GM23338 (cell line): Measurements from ENCODE around the gene TFCP2. TPM values are rescaled to one million over a fixed set of nuclear protein-coding genes. Genes with fewer than 3 reads are reported as not detected.

Experiments
- ATAC-seq: fragments of 200-7000 bp; cut with Tn5 transposase; 3 replicates; pipeline ENCODE4 v1.9.1; 2020
- DNase-seq: peaks from one replicate; pipeline ENCODE4 v3.0.0-alpha.2; 2015; ENCODE audit warnings: low spot score
- H2AFZ ChIP-seq: fragments of 200-600 bp; sonication (generic); 2 replicates; pipeline ENCODE4 v1.8.0; 2016; ENCODE audit warnings: antibody characterized with exemption, mild to moderate bottlenecking, moderate library complexity
- H3F3A ChIP-seq: fragments of 200-600 bp; sonication (generic); replicated peaks from 2 replicates; pipeline ENCODE4 v1.8.0; 2017; ENCODE audit warnings: antibody characterized with exemption, mixed run types, low read depth
- H3K27ac ChIP-seq: fragments of 200-600 bp; sonication (generic); 2 replicates; pipeline ENCODE4 v1.6.1; 2016; ENCODE audit warnings: low read depth
- H3K27me3 ChIP-seq: fragments of 200-600 bp; sonication (generic); 2 replicates; pipeline ENCODE4 v1.8.0; 2016; ENCODE audit warnings: mild to moderate bottlenecking, mixed run types, moderate library complexity; ENCODE audit not compliant: insufficient read depth
- H3K36me3 ChIP-seq: fragments of 200-600 bp; sonication (generic); 2 replicates; pipeline ENCODE4 v1.8.0; 2016; ENCODE audit warnings: mild to moderate bottlenecking; ENCODE audit not compliant: insufficient read depth
- H3K4me1 ChIP-seq: fragments of 200-600 bp; sonication (generic); 2 replicates; pipeline ENCODE4 v1.8.0; 2016; ENCODE audit warnings: mild to moderate bottlenecking, moderate library complexity; ENCODE audit not compliant: insufficient read depth
- H3K4me2 ChIP-seq: fragments of 200-600 bp; sonication (generic); 2 replicates; pipeline ENCODE4 v1.7.1; 2017; ENCODE audit warnings: mixed run types
- H3K4me3 ChIP-seq: fragments of 200-600 bp; sonication (generic); 2 replicates; pipeline ENCODE4 v1.6.1; 2016; ENCODE audit warnings: mixed run types
- H3K79me2 ChIP-seq: fragments of 200-600 bp; sonication (generic); replicated peaks from 2 replicates; pipeline ENCODE4 v1.8.0; 2017; ENCODE audit warnings: mild to moderate bottlenecking; ENCODE audit not compliant: insufficient read depth
- H3K9me2 ChIP-seq: fragments of 200-600 bp; sonication (generic); 2 replicates; pipeline ENCODE4 v1.8.0; 2017; ENCODE audit not compliant: insufficient read depth
- H4K20me1 ChIP-seq: fragments of 200-600 bp; sonication (generic); replicated peaks from 2 replicates; pipeline ENCODE4 v1.8.0; 2017; ENCODE audit warnings: mild to moderate bottlenecking; ENCODE audit not compliant: insufficient read depth
- H3K27ac Mint-ChIP-seq: 2 replicates; pipeline ENCODE4 v1.8.0; 2020; ENCODE audit warnings: inconsistent platforms, mild to moderate bottlenecking, moderate library complexity, mixed read lengths
- H3K27me3 Mint-ChIP-seq: 3 replicates; pipeline ENCODE4 v1.8.0; 2022; ENCODE audit warnings: low read depth, mild to moderate bottlenecking, moderate library complexity, mixed read lengths, inconsistent platforms; ENCODE audit not compliant: insufficient read depth, poor library complexity
- H3K36me3 Mint-ChIP-seq: 3 replicates; pipeline ENCODE4 v1.8.0; 2021; ENCODE audit warnings: low read depth, mild to moderate bottlenecking, inconsistent platforms, moderate library complexity, mixed read lengths
- H3K4me1 Mint-ChIP-seq: 3 replicates; pipeline ENCODE4 v1.8.0; 2020; ENCODE audit warnings: mild to moderate bottlenecking, inconsistent platforms, mixed read lengths
- H3K4me3 Mint-ChIP-seq: 3 replicates; pipeline ENCODE4 v1.8.0; 2021; ENCODE audit warnings: moderate library complexity, mild to moderate bottlenecking, inconsistent platforms, mixed read lengths
- H3K9me3 Mint-ChIP-seq: 3 replicates; pipeline ENCODE4 v1.8.0; 2020; ENCODE audit warnings: moderate library complexity, mild to moderate bottlenecking, inconsistent platforms, mixed read lengths
- CREB1 ChIP-seq: fragments of 250-450 bp; sonication (Bioruptor Pico); IDR thresholded peaks from 2 replicates; pipeline ENCODE4 v1.5.0; 2020; ENCODE audit warnings: low read depth, mild to moderate bottlenecking, moderate library complexity
- EZH2 ChIP-seq: fragments of 200-600 bp; sonication (generic); IDR thresholded peaks from one replicate; pipeline ENCODE4 v1.8.0; 2017; ENCODE audit warnings: antibody characterized with exemption, mild to moderate bottlenecking, low read depth; ENCODE audit not compliant: unreplicated experiment
- EZH2phosphoT487 ChIP-seq: fragments of 200-600 bp; sonication (generic); IDR thresholded peaks from one replicate; pipeline ENCODE4 v1.8.1; 2018; ENCODE audit warnings: antibody characterized with exemption; ENCODE audit not compliant: unreplicated experiment
- JUNB ChIP-seq: IDR thresholded peaks from one replicate; pipeline ENCODE4 v1.6.1; 2016; ENCODE audit warnings: antibody characterized with exemption; ENCODE audit not compliant: unreplicated experiment
- NANOG ChIP-seq: IDR thresholded peaks from 2 replicates; pipeline ENCODE4 v1.6.1; 2016; ENCODE audit warnings: antibody characterized with exemption, borderline replicate concordance
- POLR2AphosphoS5 ChIP-seq: IDR thresholded peaks from 2 replicates; pipeline ENCODE4 v1.6.1; 2016; ENCODE audit warnings: antibody characterized with exemption, low read depth
- STAT1 ChIP-seq: IDR thresholded peaks from one replicate; pipeline ENCODE4 v1.6.1; 2016; ENCODE audit warnings: antibody characterized with exemption; ENCODE audit not compliant: unreplicated experiment
- ZNF114 ChIP-seq: fragments of 250-450 bp; sonication (Bioruptor Pico); IDR thresholded peaks from 2 replicates; pipeline ENCODE4 v1.5.0; 2020; ENCODE audit warnings: mild to moderate bottlenecking, moderate library complexity
- ZNF331 ChIP-seq: fragments of 250-450 bp; sonication (Bioruptor Pico); IDR thresholded peaks from 2 replicates; pipeline ENCODE4 v1.5.0; 2020; ENCODE audit warnings: low read depth, mild to moderate bottlenecking, moderate library complexity
- polyA plus RNA-seq: library from polyadenylated mRNA; unstranded; fragments of >200 nt; fragmentation: Nextera tagmentation; extraction: Ambion mirVana; gene quantifications from 2 replicates; pipeline ENCODE4 v1.2.1, GENCODE V29; 2016
- total RNA-seq: library from RNA; depleted of rRNA; stranded (reverse); fragments of >200 nt; shearing (Covaris generic); gene quantifications from 2 replicates; pipeline ENCODE4 v1.2.3, GENCODE V29; 2014
- TF ChIP-seq, protein P1 (sequence below): fragments of 250-450 bp; sonication (Bioruptor Pico); IDR thresholded peaks from 2 replicates; pipeline ENCODE4 v1.5.0; 2020; ENCODE audit warnings: mild to moderate bottlenecking, moderate library complexity
- TF ChIP-seq, protein P2 (sequence below): IDR thresholded peaks from one replicate; pipeline ENCODE4 v1.6.1; 2018; ENCODE audit warnings: antibody characterized with exemption; ENCODE audit not compliant: unreplicated experiment
- TF ChIP-seq, protein P3 (sequence below): IDR thresholded peaks from 2 replicates; pipeline ENCODE4 v1.6.1; 2016; ENCODE audit warnings: antibody characterized with exemption
- TF ChIP-seq, protein P4 (sequence below), 2 experiments: fragments of 200-600 bp in 1 of 2; sonication (generic) in 1 of 2; conservative IDR thresholded peaks; 2 replicates each; pipeline versions ENCODE4 v1.5.1 to v1.6.1; 2016 to 2017; ENCODE audit warnings: antibody characterized with exemption in 2 of 2, low read depth in 2 of 2, mild to moderate bottlenecking in 2 of 2, moderate library complexity in 1 of 2

TFCP2 gene
- total and polyA plus RNA-seq, 2 experiments from 2014 or later = 15.2 to 30.5 TPM

DNA sequence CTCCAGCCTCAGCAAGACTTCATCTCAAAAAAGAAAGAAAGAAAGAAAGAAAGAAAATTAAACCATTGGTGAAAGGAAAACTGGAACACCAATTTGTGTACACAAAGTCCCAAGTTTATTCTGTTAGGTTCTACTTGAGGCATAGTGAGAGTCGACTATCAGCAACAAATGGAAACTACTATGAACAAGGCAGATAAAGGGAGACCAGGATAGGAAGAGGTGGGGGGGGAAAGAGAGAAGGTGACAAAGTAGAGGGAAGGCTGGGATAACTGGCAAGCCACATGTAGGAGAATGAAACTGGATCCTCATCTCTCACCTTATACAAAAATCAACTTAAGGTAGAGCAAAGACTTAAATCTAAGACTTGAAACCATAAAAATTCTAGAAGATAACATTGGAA is 25.6 kb downstream of the TFCP2 start:
- peaks cover 11% of the 10 kb centered on the region for H3K4me1 Mint-ChIP-seq
- peaks cover 9% of the 10 kb centered on the region; the same call in 2 of the 3 replicates for H3K36me3 Mint-ChIP-seq
- H3K9me3 Mint-ChIP-seq = no peaks in the 10 kb centered on the region
- no peak for TF ChIP-seq ZNF114 (CRISPR knock-in tag)
- TF ChIP-seq, protein P1, sequence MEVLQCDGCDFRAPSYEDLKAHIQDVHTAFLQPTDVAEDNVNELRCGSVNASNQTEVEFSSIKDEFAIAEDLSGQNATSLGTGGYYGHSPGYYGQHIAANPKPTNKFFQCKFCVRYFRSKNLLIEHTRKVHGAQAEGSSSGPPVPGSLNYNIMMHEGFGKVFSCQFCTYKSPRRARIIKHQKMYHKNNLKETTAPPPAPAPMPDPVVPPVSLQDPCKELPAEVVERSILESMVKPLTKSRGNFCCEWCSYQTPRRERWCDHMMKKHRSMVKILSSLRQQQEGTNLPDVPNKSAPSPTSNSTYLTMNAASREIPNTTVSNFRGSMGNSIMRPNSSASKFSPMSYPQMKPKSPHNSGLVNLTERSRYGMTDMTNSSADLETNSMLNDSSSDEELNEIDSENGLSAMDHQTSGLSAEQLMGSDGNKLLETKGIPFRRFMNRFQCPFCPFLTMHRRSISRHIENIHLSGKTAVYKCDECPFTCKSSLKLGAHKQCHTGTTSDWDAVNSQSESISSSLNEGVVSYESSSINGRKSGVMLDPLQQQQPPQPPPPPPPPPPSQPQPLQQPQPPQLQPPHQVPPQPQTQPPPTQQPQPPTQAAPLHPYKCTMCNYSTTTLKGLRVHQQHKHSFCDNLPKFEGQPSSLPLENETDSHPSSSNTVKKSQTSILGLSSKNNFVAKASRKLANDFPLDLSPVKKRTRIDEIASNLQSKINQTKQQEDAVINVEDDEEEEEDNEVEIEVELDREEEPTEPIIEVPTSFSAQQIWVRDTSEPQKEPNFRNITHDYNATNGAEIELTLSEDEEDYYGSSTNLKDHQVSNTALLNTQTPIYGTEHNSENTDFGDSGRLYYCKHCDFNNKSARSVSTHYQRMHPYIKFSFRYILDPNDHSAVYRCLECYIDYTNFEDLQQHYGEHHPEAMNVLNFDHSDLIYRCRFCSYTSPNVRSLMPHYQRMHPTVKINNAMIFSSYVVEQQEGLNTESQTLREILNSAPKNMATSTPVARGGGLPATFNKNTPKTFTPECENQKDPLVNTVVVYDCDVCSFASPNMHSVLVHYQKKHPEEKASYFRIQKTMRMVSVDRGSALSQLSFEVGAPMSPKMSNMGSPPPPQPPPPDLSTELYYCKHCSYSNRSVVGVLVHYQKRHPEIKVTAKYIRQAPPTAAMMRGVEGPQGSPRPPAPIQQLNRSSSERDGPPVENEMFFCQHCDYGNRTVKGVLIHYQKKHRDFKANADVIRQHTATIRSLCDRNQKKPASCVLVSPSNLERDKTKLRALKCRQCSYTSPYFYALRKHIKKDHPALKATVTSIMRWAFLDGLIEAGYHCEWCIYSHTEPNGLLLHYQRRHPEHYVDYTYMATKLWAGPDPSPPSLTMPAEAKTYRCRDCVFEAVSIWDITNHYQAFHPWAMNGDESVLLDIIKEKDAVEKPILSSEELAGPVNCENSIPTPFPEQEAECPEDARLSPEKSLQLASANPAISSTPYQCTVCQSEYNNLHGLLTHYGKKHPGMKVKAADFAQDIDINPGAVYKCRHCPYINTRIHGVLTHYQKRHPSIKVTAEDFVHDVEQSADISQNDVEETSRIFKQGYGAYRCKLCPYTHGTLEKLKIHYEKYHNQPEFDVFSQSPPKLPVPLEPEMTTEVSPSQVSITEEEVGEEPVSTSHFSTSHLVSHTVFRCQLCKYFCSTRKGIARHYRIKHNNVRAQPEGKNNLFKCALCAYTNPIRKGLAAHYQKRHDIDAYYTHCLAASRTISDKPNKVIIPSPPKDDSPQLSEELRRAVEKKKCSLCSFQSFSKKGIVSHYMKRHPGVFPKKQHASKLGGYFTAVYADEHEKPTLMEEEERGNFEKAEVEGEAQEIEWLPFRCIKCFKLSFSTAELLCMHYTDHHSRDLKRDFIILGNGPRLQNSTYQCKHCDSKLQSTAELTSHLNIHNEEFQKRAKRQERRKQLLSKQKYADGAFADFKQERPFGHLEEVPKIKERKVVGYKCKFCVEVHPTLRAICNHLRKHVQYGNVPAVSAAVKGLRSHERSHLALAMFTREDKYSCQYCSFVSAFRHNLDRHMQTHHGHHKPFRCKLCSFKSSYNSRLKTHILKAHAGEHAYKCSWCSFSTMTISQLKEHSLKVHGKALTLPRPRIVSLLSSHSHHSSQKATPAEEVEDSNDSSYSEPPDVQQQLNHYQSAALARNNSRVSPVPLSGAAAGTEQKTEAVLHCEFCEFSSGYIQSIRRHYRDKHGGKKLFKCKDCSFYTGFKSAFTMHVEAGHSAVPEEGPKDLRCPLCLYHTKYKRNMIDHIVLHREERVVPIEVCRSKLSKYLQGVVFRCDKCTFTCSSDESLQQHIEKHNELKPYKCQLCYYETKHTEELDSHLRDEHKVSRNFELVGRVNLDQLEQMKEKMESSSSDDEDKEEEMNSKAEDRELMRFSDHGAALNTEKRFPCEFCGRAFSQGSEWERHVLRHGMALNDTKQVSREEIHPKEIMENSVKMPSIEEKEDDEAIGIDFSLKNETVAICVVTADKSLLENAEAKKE (CRISPR knock-in tag) = no peak
- TF ChIP-seq, protein P2, sequence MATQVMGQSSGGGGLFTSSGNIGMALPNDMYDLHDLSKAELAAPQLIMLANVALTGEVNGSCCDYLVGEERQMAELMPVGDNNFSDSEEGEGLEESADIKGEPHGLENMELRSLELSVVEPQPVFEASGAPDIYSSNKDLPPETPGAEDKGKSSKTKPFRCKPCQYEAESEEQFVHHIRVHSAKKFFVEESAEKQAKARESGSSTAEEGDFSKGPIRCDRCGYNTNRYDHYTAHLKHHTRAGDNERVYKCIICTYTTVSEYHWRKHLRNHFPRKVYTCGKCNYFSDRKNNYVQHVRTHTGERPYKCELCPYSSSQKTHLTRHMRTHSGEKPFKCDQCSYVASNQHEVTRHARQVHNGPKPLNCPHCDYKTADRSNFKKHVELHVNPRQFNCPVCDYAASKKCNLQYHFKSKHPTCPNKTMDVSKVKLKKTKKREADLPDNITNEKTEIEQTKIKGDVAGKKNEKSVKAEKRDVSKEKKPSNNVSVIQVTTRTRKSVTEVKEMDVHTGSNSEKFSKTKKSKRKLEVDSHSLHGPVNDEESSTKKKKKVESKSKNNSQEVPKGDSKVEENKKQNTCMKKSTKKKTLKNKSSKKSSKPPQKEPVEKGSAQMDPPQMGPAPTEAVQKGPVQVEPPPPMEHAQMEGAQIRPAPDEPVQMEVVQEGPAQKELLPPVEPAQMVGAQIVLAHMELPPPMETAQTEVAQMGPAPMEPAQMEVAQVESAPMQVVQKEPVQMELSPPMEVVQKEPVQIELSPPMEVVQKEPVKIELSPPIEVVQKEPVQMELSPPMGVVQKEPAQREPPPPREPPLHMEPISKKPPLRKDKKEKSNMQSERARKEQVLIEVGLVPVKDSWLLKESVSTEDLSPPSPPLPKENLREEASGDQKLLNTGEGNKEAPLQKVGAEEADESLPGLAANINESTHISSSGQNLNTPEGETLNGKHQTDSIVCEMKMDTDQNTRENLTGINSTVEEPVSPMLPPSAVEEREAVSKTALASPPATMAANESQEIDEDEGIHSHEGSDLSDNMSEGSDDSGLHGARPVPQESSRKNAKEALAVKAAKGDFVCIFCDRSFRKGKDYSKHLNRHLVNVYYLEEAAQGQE = no peak
- no peak for TF ChIP-seq STAT1
- no peak for TF ChIP-seq EZH2phosphoT487
- TF ChIP-seq JUNB = no peak
- no peak for TF ChIP-seq NANOG
- no peak for TF ChIP-seq EZH2
- TF ChIP-seq, protein P3, sequence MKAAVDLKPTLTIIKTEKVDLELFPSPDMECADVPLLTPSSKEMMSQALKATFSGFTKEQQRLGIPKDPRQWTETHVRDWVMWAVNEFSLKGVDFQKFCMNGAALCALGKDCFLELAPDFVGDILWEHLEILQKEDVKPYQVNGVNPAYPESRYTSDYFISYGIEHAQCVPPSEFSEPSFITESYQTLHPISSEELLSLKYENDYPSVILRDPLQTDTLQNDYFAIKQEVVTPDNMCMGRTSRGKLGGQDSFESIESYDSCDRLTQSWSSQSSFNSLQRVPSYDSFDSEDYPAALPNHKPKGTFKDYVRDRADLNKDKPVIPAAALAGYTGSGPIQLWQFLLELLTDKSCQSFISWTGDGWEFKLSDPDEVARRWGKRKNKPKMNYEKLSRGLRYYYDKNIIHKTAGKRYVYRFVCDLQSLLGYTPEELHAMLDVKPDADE = no peak
- no peak for TF ChIP-seq ZNF331
- no peak for TF ChIP-seq POLR2AphosphoS5
- no peak for TF ChIP-seq CREB1 (CRISPR knock-in tag)
- TF ChIP-seq, protein P4, sequence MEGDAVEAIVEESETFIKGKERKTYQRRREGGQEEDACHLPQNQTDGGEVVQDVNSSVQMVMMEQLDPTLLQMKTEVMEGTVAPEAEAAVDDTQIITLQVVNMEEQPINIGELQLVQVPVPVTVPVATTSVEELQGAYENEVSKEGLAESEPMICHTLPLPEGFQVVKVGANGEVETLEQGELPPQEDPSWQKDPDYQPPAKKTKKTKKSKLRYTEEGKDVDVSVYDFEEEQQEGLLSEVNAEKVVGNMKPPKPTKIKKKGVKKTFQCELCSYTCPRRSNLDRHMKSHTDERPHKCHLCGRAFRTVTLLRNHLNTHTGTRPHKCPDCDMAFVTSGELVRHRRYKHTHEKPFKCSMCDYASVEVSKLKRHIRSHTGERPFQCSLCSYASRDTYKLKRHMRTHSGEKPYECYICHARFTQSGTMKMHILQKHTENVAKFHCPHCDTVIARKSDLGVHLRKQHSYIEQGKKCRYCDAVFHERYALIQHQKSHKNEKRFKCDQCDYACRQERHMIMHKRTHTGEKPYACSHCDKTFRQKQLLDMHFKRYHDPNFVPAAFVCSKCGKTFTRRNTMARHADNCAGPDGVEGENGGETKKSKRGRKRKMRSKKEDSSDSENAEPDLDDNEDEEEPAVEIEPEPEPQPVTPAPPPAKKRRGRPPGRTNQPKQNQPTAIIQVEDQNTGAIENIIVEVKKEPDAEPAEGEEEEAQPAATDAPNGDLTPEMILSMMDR (conservative IDR thresholded peaks at IDR 0.05; ENCODE audit: low read depth in 2 of 2) = no peak
- Histone ChIP-seq H3K27me3 (no peaks in the 10 kb centered on the region), H3K4me3 (no peak overlapping the region), H3K27ac (peak overlapping the region; percentile 15; the same call in 1 of the 2 replicates), H3K4me1 (0 out of 2 replicates have a peak, but pooled peaks cover 9% of the 10 kb centered on the region), H3K9me2 (no peaks in the 10 kb centered on the region), H2AFZ (no peak overlapping the region), H4K20me1 (peaks cover 22% of the 10 kb centered on the region; the same call in 1 of the 2 replicates), H3K36me3 (no peaks in the 10 kb centered on the region), H3K79me2 (peaks cover 98% of the 10 kb centered on the region), H3F3A (no peaks in the 10 kb centered on the region), H3K4me2 (no peak overlapping the region)
- no peak for ATAC-seq
- DNase-seq = no peak
- H3K27ac Mint-ChIP-seq = no peak overlapping the region
- H3K27me3 Mint-ChIP-seq = no peaks in the 10 kb centered on the region
- H3K4me3 Mint-ChIP-seq = no peak overlapping the region
